ENCODE results near the gene CERS6. TPM values are rescaled to one million over a fixed set of nuclear protein-coding genes. Genes with fewer than 3 reads are reported as not detected.

CERS6 gene
- total RNA-seq, 1 experiment from 2014 or later: 17.3 TPM

DNA sequence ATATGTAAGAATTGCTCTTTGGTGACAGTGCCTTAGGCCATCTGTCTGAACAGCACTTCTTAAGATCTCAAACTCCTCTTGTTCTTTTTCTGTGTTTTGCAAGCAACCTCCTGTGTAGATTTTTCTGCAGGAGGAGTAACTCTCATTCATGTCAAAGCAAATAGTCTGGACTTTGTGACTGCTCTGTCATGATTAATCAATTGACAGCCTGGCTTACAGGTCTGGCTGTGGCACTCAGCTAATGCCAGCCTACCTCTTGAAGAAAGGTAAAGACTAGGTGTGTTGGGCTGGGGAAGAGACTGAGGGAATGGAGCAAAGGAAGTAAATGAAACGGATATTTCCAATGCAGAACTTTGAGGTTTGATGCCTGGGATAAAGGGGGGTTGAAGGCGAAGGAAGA, 156.6 kb downstream of the CERS6 start (continued):
- TF ChIP-seq, protein P1, sequence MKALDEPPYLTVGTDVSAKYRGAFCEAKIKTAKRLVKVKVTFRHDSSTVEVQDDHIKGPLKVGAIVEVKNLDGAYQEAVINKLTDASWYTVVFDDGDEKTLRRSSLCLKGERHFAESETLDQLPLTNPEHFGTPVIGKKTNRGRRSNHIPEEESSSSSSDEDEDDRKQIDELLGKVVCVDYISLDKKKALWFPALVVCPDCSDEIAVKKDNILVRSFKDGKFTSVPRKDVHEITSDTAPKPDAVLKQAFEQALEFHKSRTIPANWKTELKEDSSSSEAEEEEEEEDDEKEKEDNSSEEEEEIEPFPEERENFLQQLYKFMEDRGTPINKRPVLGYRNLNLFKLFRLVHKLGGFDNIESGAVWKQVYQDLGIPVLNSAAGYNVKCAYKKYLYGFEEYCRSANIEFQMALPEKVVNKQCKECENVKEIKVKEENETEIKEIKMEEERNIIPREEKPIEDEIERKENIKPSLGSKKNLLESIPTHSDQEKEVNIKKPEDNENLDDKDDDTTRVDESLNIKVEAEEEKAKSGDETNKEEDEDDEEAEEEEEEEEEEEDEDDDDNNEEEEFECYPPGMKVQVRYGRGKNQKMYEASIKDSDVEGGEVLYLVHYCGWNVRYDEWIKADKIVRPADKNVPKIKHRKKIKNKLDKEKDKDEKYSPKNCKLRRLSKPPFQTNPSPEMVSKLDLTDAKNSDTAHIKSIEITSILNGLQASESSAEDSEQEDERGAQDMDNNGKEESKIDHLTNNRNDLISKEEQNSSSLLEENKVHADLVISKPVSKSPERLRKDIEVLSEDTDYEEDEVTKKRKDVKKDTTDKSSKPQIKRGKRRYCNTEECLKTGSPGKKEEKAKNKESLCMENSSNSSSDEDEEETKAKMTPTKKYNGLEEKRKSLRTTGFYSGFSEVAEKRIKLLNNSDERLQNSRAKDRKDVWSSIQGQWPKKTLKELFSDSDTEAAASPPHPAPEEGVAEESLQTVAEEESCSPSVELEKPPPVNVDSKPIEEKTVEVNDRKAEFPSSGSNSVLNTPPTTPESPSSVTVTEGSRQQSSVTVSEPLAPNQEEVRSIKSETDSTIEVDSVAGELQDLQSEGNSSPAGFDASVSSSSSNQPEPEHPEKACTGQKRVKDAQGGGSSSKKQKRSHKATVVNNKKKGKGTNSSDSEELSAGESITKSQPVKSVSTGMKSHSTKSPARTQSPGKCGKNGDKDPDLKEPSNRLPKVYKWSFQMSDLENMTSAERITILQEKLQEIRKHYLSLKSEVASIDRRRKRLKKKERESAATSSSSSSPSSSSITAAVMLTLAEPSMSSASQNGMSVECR (CRISPR knock-in tag; IDR thresholded peaks at IDR 0.05; ENCODE audit: borderline replicate concordance): no peak
- no peak for TF ChIP-seq ZBTB21 (CRISPR knock-in tag; IDR thresholded peaks at IDR 0.05; ENCODE audit: borderline replicate concordance)
- no peak for TF ChIP-seq USF1 (CRISPR knock-in tag; IDR thresholded peaks at IDR 0.05)
- no peak for TF ChIP-seq ZNF423 (CRISPR knock-in tag; IDR thresholded peaks at IDR 0.05)

- no peak for ATAC-seq
- POLR2A ChIA-PET: no interaction called here
- no peak for TF ChIP-seq STAT6 (CRISPR knock-in tag; conservative IDR thresholded peaks at IDR 0.05; ENCODE audit: low read depth)
- no peak for TF ChIP-seq ZBTB21 (CRISPR knock-in tag; IDR thresholded peaks at IDR 0.05; ENCODE audit: borderline replicate concordance)
- TF ChIP-seq HMGXB4 (CRISPR knock-in tag; IDR thresholded peaks at IDR 0.05): no peak
- no peak for TF ChIP-seq ZNF263 (CRISPR knock-in tag; IDR thresholded peaks at IDR 0.05; ENCODE audit: low read depth)
- Mint-ChIP-seq H3K27ac (no peak overlapping the region), H3K9me3 (peaks cover 54% of the 10 kb centered on the region), H3K4me1 (no peaks in the 10 kb centered on the region; the same call in 1 of the 2 replicates), H3K36me3 (peaks cover 26% of the 10 kb centered on the region), H3K27me3 (ENCODE audit: low read depth) (no peaks in the 10 kb centered on the region), H3K4me3 (no peak overlapping the region)
- DNase-seq (ENCODE audit: low spot score): no peak
- CTCF ChIA-PET: interaction anchor here (1.5 to 1.6 kb wide), 2 partner anchors 10 to 277 kb away, joined by 4 to 5 read pairs; no protein-coding TSS in a partner anchor
Observed at GRCh38 chr2:168613551-168613950, 157.5 kb downstream of the CERS6 start.

- Mint-ChIP-seq H3K4me1 (peaks cover 8% of the 10 kb centered on the region), H3K27ac (no peak overlapping the region)
Observed at GRCh38 chr2:168614172-168615018, 158.3 kb downstream of the CERS6 start.

More at GRCh38 chr2:168614172-168615018, 158.3 kb downstream of the CERS6 start:
- peaks cover 26% of the 10 kb centered on the region for H3K36me3 Mint-ChIP-seq
- POLR2A ChIA-PET: interaction anchor here (1.0 kb wide), 1 partner anchor 89 kb away, joined by 3 read pairs; no protein-coding TSS in a partner anchor
- ATAC-seq (peak; percentile 36), DNase-seq (ENCODE audit: low spot score) (peak; percentile 18)
- TF ChIP-seq ZNF423 (CRISPR knock-in tag; IDR thresholded peaks at IDR 0.05): peak; percentile 7; the same call in 1 of the 2 replicates
- TF ChIP-seq, protein P2, sequence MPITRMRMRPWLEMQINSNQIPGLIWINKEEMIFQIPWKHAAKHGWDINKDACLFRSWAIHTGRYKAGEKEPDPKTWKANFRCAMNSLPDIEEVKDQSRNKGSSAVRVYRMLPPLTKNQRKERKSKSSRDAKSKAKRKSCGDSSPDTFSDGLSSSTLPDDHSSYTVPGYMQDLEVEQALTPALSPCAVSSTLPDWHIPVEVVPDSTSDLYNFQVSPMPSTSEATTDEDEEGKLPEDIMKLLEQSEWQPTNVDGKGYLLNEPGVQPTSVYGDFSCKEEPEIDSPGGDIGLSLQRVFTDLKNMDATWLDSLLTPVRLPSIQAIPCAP (CRISPR knock-in tag; IDR thresholded peaks at IDR 0.05): no peak
- TF ChIP-seq KAT7 (CRISPR knock-in tag; IDR thresholded peaks at IDR 0.05; ENCODE audit: borderline replicate concordance): no peak
- TF ChIP-seq E2F4 (CRISPR knock-in tag; IDR thresholded peaks at IDR 0.05; ENCODE audit: borderline replicate concordance, low read depth): no peak
- TF ChIP-seq, protein P3, sequence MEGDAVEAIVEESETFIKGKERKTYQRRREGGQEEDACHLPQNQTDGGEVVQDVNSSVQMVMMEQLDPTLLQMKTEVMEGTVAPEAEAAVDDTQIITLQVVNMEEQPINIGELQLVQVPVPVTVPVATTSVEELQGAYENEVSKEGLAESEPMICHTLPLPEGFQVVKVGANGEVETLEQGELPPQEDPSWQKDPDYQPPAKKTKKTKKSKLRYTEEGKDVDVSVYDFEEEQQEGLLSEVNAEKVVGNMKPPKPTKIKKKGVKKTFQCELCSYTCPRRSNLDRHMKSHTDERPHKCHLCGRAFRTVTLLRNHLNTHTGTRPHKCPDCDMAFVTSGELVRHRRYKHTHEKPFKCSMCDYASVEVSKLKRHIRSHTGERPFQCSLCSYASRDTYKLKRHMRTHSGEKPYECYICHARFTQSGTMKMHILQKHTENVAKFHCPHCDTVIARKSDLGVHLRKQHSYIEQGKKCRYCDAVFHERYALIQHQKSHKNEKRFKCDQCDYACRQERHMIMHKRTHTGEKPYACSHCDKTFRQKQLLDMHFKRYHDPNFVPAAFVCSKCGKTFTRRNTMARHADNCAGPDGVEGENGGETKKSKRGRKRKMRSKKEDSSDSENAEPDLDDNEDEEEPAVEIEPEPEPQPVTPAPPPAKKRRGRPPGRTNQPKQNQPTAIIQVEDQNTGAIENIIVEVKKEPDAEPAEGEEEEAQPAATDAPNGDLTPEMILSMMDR (IDR thresholded peaks at IDR 0.05): peak; percentile 35
- no peak overlapping the region for H3K4me3 Mint-ChIP-seq
- no peaks in the 10 kb centered on the region for H3K27me3 Mint-ChIP-seq (ENCODE audit: low read depth)
- CTCF ChIA-PET: interaction anchor here (1.1 to 1.6 kb wide), 3 partner anchors 11 to 278 kb away, joined by 4 to 5 read pairs (median 5); no protein-coding TSS in a partner anchor
- H3K9me3 Mint-ChIP-seq: peaks cover 53% of the 10 kb centered on the region

All from WTC11 (cell line).